ENCODE measurements around the gene CD4.
A peak's percentile ranks its signal among the peaks of the same experiment; 100 is the strongest.
"Not testable (repeated sequence)": the region's sequence is repeated elsewhere in the genome, so short reads cannot be mapped to it uniquely, and the experiment has no call there.

The CD4 gene

GRCh38 chr12:6868211-6869048 is 79.1 kb downstream of the CD4 start:
- DNase-seq = peak in 9 of 42 donors; percentile 17 to 78 (median 31)
- intact Hi-C loops (cut with DNase I) = no loop called here

- peak; percentile 53 to 94 (median 85) for DNase-seq
- intact Hi-C loops (cut with DNase I) = no loop called here
Measured at GRCh38 chr12:6869049-6870021, 80.0 kb downstream of the CD4 start.

GRCh38 chr12:6870304-6870703 is 81.0 kb downstream of the CD4 start:
- peak in 1 of 42 donors; percentile 21 for DNase-seq
- intact Hi-C loops (cut with DNase I) = not testable (repeated sequence)

All from head of caudate nucleus (tissue), 42 donors.